ENCODE measurements around the gene USP8. TPM values are rescaled to one million over a fixed set of nuclear protein-coding genes. Genes with fewer than 3 reads are reported as not detected.
"Not testable (repeated sequence)": the region's sequence is repeated elsewhere in the genome, so short reads cannot be mapped to it uniquely, and the experiment has no call there.

USP8 gene
- total RNA-seq, 4 donors from 2014 or later: 45.3 to 60.2 (median 50.8) TPM

GRCh38 chr15:50485389-50485788, 61.2 kb downstream of the USP8 start:
- no peak for DNase-seq (ENCODE audit: low spot score)
- TF ChIP-seq CTCF (IDR thresholded peaks at IDR 0.05): no peak
- ATAC-seq (ENCODE audit: low FRiP score): no peak

- DNase-seq (ENCODE audit: low spot score) (no peak), ATAC-seq (ENCODE audit: low FRiP score) (no peak)
- TF ChIP-seq CTCF (IDR thresholded peaks at IDR 0.05): no peak
Measured at GRCh38 chr15:50487287-50487686, 63.1 kb downstream of the USP8 start.

- DNase-seq (ENCODE audit: low spot score) (no peak), ATAC-seq (ENCODE audit: low FRiP score) (no peak)
- TF ChIP-seq CTCF (IDR thresholded peaks at IDR 0.05): no peak
Measured at GRCh38 chr15:50493625-50494024, 69.4 kb downstream of the USP8 start.

GRCh38 chr15:50494547-50494946, 70.3 kb downstream of the USP8 start:
- not testable (repeated sequence) for ATAC-seq (ENCODE audit: low FRiP score); DNase-seq (ENCODE audit: low spot score)

GRCh38 chr15:50496692-50497091, 72.5 kb downstream of the USP8 start:
- TF ChIP-seq CTCF (IDR thresholded peaks at IDR 0.05): no peak
- DNase-seq (ENCODE audit: low spot score) (no peak), ATAC-seq (ENCODE audit: low FRiP score) (no peak)

GRCh38 chr15:50500352-50500751, 76.1 kb downstream of the USP8 start:
- DNase-seq (ENCODE audit: low spot score): no peak
- ATAC-seq (ENCODE audit: low FRiP score): no peak
- TF ChIP-seq CTCF (IDR thresholded peaks at IDR 0.05): no peak

- ATAC-seq (ENCODE audit: low FRiP score): no peak
- TF ChIP-seq CTCF (IDR thresholded peaks at IDR 0.05): no peak
Measured at GRCh38 chr15:50501815-50502214, 77.6 kb downstream of the USP8 start.

GRCh38 chr15:50503144-50503543, 78.9 kb downstream of the USP8 start:
- TF ChIP-seq CTCF (IDR thresholded peaks at IDR 0.05): no peak
- DNase-seq (ENCODE audit: low spot score): no peak
- no peak for ATAC-seq (ENCODE audit: low FRiP score)

More at GRCh38 chr15:50501815-50502214, 77.6 kb downstream of the USP8 start:
- no peak for DNase-seq (ENCODE audit: low spot score)

GRCh38 chr15:50505656-50506055, 81.5 kb downstream of the USP8 start:
- not testable (repeated sequence) for ATAC-seq (ENCODE audit: low FRiP score); DNase-seq (ENCODE audit: low spot score)

Measured in omental fat pad (tissue), 4 donors.